Measurements from ENCODE around the gene TGFBRAP1. TPM values are rescaled to one million over a fixed set of nuclear protein-coding genes. Genes with fewer than 3 reads are reported as not detected.

Gene TGFBRAP1
- total and polyA plus RNA-seq, 9 of the 15 experiments (the other 6 are each of a cell fraction or from before 2014, with no cell fraction given): 3.7 to 18.0 (median 11.0) TPM

DNA sequence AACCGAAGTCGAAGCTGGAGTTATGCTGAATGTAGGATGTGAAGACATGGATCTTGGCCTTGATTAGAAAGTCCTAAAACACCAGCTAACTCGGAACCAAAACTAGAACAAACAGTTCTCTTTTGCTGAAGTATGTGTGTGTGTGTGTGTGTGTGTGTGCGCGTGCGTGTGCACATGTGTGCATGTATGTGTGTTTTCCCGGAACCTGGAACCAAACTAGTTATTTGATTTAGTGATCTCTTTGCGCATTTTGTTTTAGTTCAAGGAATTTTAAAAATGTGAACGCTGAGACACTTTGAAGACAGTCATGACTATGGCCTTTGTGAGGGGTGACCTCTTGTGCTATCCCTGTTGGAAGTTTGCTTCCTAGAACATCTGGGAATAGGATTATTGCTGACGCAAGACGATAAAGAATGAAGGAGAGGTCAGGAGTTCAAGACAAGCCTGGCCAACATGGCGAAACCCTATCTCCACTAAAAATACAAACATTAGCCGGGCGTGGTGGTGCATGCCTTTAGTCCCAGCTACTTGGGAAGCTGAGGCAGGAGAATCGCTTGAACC, 45.5 kb upstream of the TGFBRAP1 start:
- no peak overlapping the region for H3K27ac ChIP-seq (ENCODE audit: extremely low read depth, low read depth, low read length)
- no peaks in the 10 kb centered on the region for H4K20me1 ChIP-seq (replicated peaks; ENCODE audit: control insufficient read depth, insufficient read depth, low read length)
- no TSS peak for BruUV-seq (replicated peaks)
- no peak for ATAC-seq
- H3K27me3 ChIP-seq (ENCODE audit: control insufficient read depth in 2 of 2, insufficient read depth in 2 of 2, low read length in 2 of 2): no peaks in the 10 kb centered on the region
- H3K36me3 ChIP-seq (ENCODE audit: control insufficient read depth, insufficient read depth, low read length): peaks cover 51% of the 10 kb centered on the region; the same call in 2 of the 3 replicates
- no peak for DNase-seq (ENCODE audit: extremely low read depth in 1 of 4, low spot score in 3 of 4)
- peaks cover 0 to 8% of the 10 kb centered on the region in 2 experiments; a peak in 2 of 5 replicates for H3K4me1 ChIP-seq (replicated peaks in 1 of 2; ENCODE audit: control insufficient read depth in 2 of 2, insufficient read depth in 2 of 2, low read length in 2 of 2)
- peak; percentile 46 for FAIRE-seq
- intact Hi-C loops (cut with micrococcal nuclease) (no loop called here), in situ Hi-C loops (cut with MboI) (no loop called here)
- H2AFZ ChIP-seq (ENCODE audit: low read depth, low read length): no peak overlapping the region
- H3K4me2 ChIP-seq (ENCODE audit: insufficient read depth, low read length): no peak overlapping the region
- H3K9me1 ChIP-seq (ENCODE audit: control insufficient read depth, insufficient read depth, low read length): no peaks in the 10 kb centered on the region
- ChIA-PET CTCF (ENCODE audit: low intra/inter-chr PET ratio) (no interaction called here), POLR2A (interaction anchor here (0.5 to 2.1 kb wide), 4 partner anchors 9 to 143 kb away, joined by 3 to 5 read pairs (median 4); no protein-coding TSS in a partner anchor)
- no peaks in the 10 kb centered on the region for H3K9me3 ChIP-seq (replicated peaks; ENCODE audit: control insufficient read depth, insufficient read depth, low read depth, low read length)
- no peaks in the 10 kb centered on the region for H3K79me2 ChIP-seq (ENCODE audit: control insufficient read depth, insufficient read depth, low read length)
- no peak overlapping the region for H3K9ac ChIP-seq (ENCODE audit: insufficient read depth in 1 of 2, low read depth in 2 of 2, low read length in 2 of 2)
- WGBS (ENCODE audit: insufficient coverage, low coverage, missing lambda C conversion rate): 64% methylated on average over 15 of the region's 15 CpGs
- no peak overlapping the region for H3K4me3 ChIP-seq
- TF ChIP-seq, protein P1, sequence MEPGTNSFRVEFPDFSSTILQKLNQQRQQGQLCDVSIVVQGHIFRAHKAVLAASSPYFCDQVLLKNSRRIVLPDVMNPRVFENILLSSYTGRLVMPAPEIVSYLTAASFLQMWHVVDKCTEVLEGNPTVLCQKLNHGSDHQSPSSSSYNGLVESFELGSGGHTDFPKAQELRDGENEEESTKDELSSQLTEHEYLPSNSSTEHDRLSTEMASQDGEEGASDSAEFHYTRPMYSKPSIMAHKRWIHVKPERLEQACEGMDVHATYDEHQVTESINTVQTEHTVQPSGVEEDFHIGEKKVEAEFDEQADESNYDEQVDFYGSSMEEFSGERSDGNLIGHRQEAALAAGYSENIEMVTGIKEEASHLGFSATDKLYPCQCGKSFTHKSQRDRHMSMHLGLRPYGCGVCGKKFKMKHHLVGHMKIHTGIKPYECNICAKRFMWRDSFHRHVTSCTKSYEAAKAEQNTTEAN (CRISPR knock-in tag; IDR thresholded peaks at IDR 0.05): no peak
- TF ChIP-seq ZNF551 (CRISPR knock-in tag; IDR thresholded peaks at IDR 0.05): no peak
- TF ChIP-seq, protein P2, sequence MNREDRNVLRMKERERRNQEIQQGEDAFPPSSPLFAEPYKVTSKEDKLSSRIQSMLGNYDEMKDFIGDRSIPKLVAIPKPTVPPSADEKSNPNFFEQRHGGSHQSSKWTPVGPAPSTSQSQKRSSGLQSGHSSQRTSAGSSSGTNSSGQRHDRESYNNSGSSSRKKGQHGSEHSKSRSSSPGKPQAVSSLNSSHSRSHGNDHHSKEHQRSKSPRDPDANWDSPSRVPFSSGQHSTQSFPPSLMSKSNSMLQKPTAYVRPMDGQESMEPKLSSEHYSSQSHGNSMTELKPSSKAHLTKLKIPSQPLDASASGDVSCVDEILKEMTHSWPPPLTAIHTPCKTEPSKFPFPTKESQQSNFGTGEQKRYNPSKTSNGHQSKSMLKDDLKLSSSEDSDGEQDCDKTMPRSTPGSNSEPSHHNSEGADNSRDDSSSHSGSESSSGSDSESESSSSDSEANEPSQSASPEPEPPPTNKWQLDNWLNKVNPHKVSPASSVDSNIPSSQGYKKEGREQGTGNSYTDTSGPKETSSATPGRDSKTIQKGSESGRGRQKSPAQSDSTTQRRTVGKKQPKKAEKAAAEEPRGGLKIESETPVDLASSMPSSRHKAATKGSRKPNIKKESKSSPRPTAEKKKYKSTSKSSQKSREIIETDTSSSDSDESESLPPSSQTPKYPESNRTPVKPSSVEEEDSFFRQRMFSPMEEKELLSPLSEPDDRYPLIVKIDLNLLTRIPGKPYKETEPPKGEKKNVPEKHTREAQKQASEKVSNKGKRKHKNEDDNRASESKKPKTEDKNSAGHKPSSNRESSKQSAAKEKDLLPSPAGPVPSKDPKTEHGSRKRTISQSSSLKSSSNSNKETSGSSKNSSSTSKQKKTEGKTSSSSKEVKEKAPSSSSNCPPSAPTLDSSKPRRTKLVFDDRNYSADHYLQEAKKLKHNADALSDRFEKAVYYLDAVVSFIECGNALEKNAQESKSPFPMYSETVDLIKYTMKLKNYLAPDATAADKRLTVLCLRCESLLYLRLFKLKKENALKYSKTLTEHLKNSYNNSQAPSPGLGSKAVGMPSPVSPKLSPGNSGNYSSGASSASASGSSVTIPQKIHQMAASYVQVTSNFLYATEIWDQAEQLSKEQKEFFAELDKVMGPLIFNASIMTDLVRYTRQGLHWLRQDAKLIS (CRISPR knock-in tag; IDR thresholded peaks at IDR 0.05): no peak
- no peak for TF ChIP-seq ZNF311 (CRISPR knock-in tag; IDR thresholded peaks at IDR 0.05)
- TF ChIP-seq ERF (CRISPR knock-in tag; IDR thresholded peaks at IDR 0.05): no peak
- no peak for TF ChIP-seq ZNF830 (CRISPR knock-in tag; IDR thresholded peaks at IDR 0.05)
- TF ChIP-seq, protein P3, sequence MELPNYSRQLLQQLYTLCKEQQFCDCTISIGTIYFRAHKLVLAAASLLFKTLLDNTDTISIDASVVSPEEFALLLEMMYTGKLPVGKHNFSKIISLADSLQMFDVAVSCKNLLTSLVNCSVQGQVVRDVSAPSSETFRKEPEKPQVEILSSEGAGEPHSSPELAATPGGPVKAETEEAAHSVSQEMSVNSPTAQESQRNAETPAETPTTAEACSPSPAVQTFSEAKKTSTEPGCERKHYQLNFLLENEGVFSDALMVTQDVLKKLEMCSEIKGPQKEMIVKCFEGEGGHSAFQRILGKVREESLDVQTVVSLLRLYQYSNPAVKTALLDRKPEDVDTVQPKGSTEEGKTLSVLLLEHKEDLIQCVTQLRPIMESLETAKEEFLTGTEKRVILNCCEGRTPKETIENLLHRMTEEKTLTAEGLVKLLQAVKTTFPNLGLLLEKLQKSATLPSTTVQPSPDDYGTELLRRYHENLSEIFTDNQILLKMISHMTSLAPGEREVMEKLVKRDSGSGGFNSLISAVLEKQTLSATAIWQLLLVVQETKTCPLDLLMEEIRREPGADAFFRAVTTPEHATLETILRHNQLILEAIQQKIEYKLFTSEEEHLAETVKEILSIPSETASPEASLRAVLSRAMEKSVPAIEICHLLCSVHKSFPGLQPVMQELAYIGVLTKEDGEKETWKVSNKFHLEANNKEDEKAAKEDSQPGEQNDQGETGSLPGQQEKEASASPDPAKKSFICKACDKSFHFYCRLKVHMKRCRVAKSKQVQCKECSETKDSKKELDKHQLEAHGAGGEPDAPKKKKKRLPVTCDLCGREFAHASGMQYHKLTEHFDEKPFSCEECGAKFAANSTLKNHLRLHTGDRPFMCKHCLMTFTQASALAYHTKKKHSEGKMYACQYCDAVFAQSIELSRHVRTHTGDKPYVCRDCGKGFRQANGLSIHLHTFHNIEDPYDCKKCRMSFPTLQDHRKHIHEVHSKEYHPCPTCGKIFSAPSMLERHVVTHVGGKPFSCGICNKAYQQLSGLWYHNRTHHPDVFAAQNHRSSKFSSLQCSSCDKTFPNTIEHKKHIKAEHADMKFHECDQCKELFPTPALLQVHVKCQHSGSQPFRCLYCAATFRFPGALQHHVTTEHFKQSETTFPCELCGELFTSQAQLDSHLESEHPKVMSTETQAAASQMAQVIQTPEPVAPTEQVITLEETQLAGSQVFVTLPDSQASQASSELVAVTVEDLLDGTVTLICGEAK (IDR thresholded peaks at IDR 0.05): no peak
- TF ChIP-seq, protein P3 (CRISPR knock-in tag; IDR thresholded peaks at IDR 0.05): no peak
